Uterus (tissue), 4 donors: ENCODE results near the gene F10. TPM values are rescaled to one million over a fixed set of nuclear protein-coding genes. Genes with fewer than 3 reads are reported as not detected.
A peak's percentile ranks its signal among the peaks of the same experiment; 100 is the strongest.

Experiments used
- DNase-seq, 2 donors: peaks; one replicate each; pipeline ENCODE4 v3.0.0-alpha.2; 2019 to 2020
- H3K27ac ChIP-seq, 2 donors: fragments of 200-600 bp; sonication (generic); 1 replicate in 1 of 2; 2 replicates in 1 of 2; pipeline ENCODE4 v1.5.1; 2016 to 2018
- H3K27me3 ChIP-seq, 2 donors: fragments of 200-600 bp; sonication (generic); one replicate each; pipeline ENCODE4 v1.5.1; 2018 to 2019; ENCODE audit warnings: control low read depth in 1 of 2
- H3K36me3 ChIP-seq, 2 donors: fragments of 200-600 bp; sonication (generic); one replicate each; pipeline ENCODE4 v1.5.1; 2019; ENCODE audit warnings: control low read depth in 1 of 2
- H3K4me1 ChIP-seq, 2 donors: fragments of 200-600 bp; sonication (generic); one replicate each; pipeline ENCODE4 v1.5.1; 2018 to 2019; ENCODE audit warnings: control low read depth in 1 of 2
- H3K4me3 ChIP-seq, 2 donors: fragments of 200-600 bp; sonication (generic); 1 replicate in 1 of 2; 2 replicates in 1 of 2; pipeline ENCODE4 v1.5.1; 2018 to 2019; ENCODE audit warnings: mild to moderate bottlenecking in 1 of 2
- H3K9me3 ChIP-seq, 2 donors: fragments of 200-600 bp; sonication (generic); one replicate each; pipeline ENCODE4 v1.5.1; 2019; ENCODE audit warnings: control low read depth in 1 of 2
- CTCF ChIP-seq, 4 experiments: fragments of 200-600 bp in 2 of 4; fragments of 450-650 bp in 2 of 4; sonication (generic) in 2 of 4; IDR thresholded peaks; one replicate each; pipeline ENCODE4 v1.5.1; 2016 to 2019; ENCODE audit warnings: antibody characterized with exemption in 4 of 4, mild to moderate bottlenecking in 2 of 4, moderate library complexity in 1 of 4
- POLR2A ChIP-seq, 2 donors: fragments of 450-650 bp; IDR thresholded peaks; one replicate each; pipeline ENCODE4 v1.6.1; 2016; ENCODE audit warnings: antibody characterized with exemption in 2 of 2, mild to moderate bottlenecking in 1 of 2, moderate library complexity in 1 of 2
- intact Hi-C: fragments of 100-400 bp; cut with DNase I; formaldehyde crosslinking; loops from one replicate; pipeline ENCODE4 v1.15.1; 2023; ENCODE audit warnings: low total_unique reads
- total RNA-seq, 4 donors: library from RNA; depleted of rRNA in 3 of 4; stranded (reverse); fragments of >200 nt in 3 of 4; gene quantifications; one replicate each; pipeline versions ENCODE4 v1.1.0 to v1.2.4, GENCODE V29; 2014 to 2023
- donor health status: DM: yes; HTN: yes; CAD: no.

The F10 gene
- 10 to 100 TPM in 2 of 4 donors, 1 to 10 TPM in 2; 6.8 to 56.8 (median 12.1) TPM for total RNA-seq

GRCh38 chr13:113122550-113123225 is at the start of gene F10:
Gene F10 (plus strand): TSS chr13:113122799. CDS start chr13:113122856, 57 bp downstream.
- no peaks in the 10 kb centered on the region for H3K36me3 ChIP-seq
- H3K4me1 ChIP-seq = no peaks in the 10 kb centered on the region
- H3K27me3 ChIP-seq = no peaks in the 10 kb centered on the region
- peak; percentile 62 to 70 for DNase-seq
- no peaks in the 10 kb centered on the region for H3K9me3 ChIP-seq
- intact Hi-C loops = no loop called here
- peak within 1 kb of the TSS in 1 of 2 donors; percentile 24 for H3K4me3 ChIP-seq
- peak within 1 kb of the TSS; percentile 57 to 73 for H3K27ac ChIP-seq
- TF ChIP-seq CTCF (IDR thresholded peaks at IDR 0.05) = peak in 2 of 4 experiments; percentile 15 to 42
- peak; percentile 35 to 47 for TF ChIP-seq POLR2A (IDR thresholded peaks at IDR 0.05)

GRCh38 chr13:113073942-113074341 is 48.7 kb upstream of the F10 start:
- Histone ChIP-seq H3K27ac (no peak overlapping the region), H3K4me1 (no peaks in the 10 kb centered on the region), H3K9me3 (no peaks in the 10 kb centered on the region), H3K4me3 (no peak overlapping the region), H3K27me3 (no peaks in the 10 kb centered on the region), H3K36me3 (no peaks in the 10 kb centered on the region)
- TF ChIP-seq CTCF (IDR thresholded peaks at IDR 0.05) (no peak), POLR2A (IDR thresholded peaks at IDR 0.05) (no peak)
- intact Hi-C loops = no loop called here
- DNase-seq = no peak

- no peaks in the 10 kb centered on the region for H3K9me3 ChIP-seq
- DNase-seq = no peak
- no peak for TF ChIP-seq POLR2A (IDR thresholded peaks at IDR 0.05)
- H3K27ac ChIP-seq = no peak overlapping the region
- H3K36me3 ChIP-seq = no peaks in the 10 kb centered on the region
- intact Hi-C loops = no loop called here
- no peaks in the 10 kb centered on the region for H3K4me1 ChIP-seq
- H3K4me3 ChIP-seq = no peak overlapping the region
- H3K27me3 ChIP-seq = no peaks in the 10 kb centered on the region
Observed at GRCh38 chr13:113074401-113074800, 48.2 kb upstream of the F10 start.

GRCh38 chr13:113074876-113075275 is 47.7 kb upstream of the F10 start:
- intact Hi-C loops = no loop called here
- H3K4me3 ChIP-seq = no peak overlapping the region
- H3K36me3 ChIP-seq = no peaks in the 10 kb centered on the region
- TF ChIP-seq CTCF (IDR thresholded peaks at IDR 0.05) (no peak), POLR2A (IDR thresholded peaks at IDR 0.05) (no peak)
- no peaks in the 10 kb centered on the region for H3K27me3 ChIP-seq
- no peak for DNase-seq
- H3K4me1 ChIP-seq = no peaks in the 10 kb centered on the region
- no peaks in the 10 kb centered on the region for H3K9me3 ChIP-seq
- H3K27ac ChIP-seq = no peak overlapping the region

GRCh38 chr13:113075711-113076110 is 46.9 kb upstream of the F10 start:
- TF ChIP-seq POLR2A (IDR thresholded peaks at IDR 0.05) = no peak
- no peak for TF ChIP-seq CTCF (IDR thresholded peaks at IDR 0.05)
- Histone ChIP-seq H3K27me3 (no peaks in the 10 kb centered on the region), H3K4me1 (no peaks in the 10 kb centered on the region), H3K4me3 (no peak overlapping the region), H3K36me3 (no peaks in the 10 kb centered on the region), H3K9me3 (no peaks in the 10 kb centered on the region), H3K27ac (no peak overlapping the region)
- intact Hi-C loops = no loop called here
- DNase-seq = no peak
